GM12878 (cell line): ENCODE data around the gene UTP14A. TPM values are rescaled to one million over a fixed set of nuclear protein-coding genes. Genes with fewer than 3 reads are reported as not detected.

Experiments used
- ATAC-seq: fragments of 200-7000 bp; cut with Tn5 transposase; 3 replicates; pipeline ENCODE4 v1.9.1; 2020; ENCODE audit warnings: mild to moderate bottlenecking, moderate library complexity
- Bru-seq: library from RNA; stranded (reverse); fragments of 400-500 nt; gene quantifications from one replicate; lab custom pipeline; 2021; lab: Mats Ljungman, UMichigan
- BruChase-seq, 2 experiments: library from RNA; stranded (reverse); fragments of 400-500 nt; gene quantifications; one replicate each; lab custom pipeline; 2021; lab: Mats Ljungman, UMichigan
- BruUV-seq: library from RNA; stranded (reverse); fragments of 400-500 nt; replicated peaks from 2 replicates; lab custom pipeline; 2021; lab: Mats Ljungman, UMichigan
- CTCF ChIA-PET: fragments of 300-600 bp; sonication (Branson Sonifier 250); formaldehyde crosslinking; extraction: SDS; loops from one replicate; lab custom pipeline; 2021; ENCODE audit warnings: inconsistent platforms; lab: Yijun Ruan, JAX
- POLR2A ChIA-PET: fragments of 350-600 bp; formaldehyde crosslinking; extraction: SDS; loops from one replicate; lab custom pipeline; 2021; ENCODE audit warnings: inconsistent platforms; lab: Charles Lee
- RAD21 ChIA-PET: fragments of 300-600 bp; sonication (Branson Sonifier 250); formaldehyde crosslinking; loops from one replicate; lab custom pipeline; 2023; ENCODE audit warnings: antibody characterized with exemption; ENCODE audit not compliant: unreplicated experiment; lab: Charles Lee
- SMC1A ChIA-PET: fragments of 300-600 bp; sonication (Branson Sonifier 250); formaldehyde crosslinking; loops from one replicate; lab custom pipeline; 2023; ENCODE audit not compliant: unreplicated experiment, uncharacterized antibody; lab: Charles Lee
- DNase-seq: peaks from one replicate; pipeline ENCODE4 v3.0.0-alpha.2; 2011; ENCODE audit warnings: low read depth, low spot score
- FAIRE-seq: peaks from 3 replicates; lab custom pipeline; 2011; peaks lifted over from hg19 to GRCh38; lab: Jason Lieb, UNC
- H2AFZ ChIP-seq: 2 replicates; pipeline ENCODE4 v1.6.0; 2011; ENCODE audit warnings: low read depth, low read length, control low read depth; ENCODE audit not compliant: control insufficient read depth
- H3K27ac ChIP-seq: 2 replicates; pipeline ENCODE4 v1.5.1; 2011; ENCODE audit warnings: control low read depth; ENCODE audit not compliant: control insufficient read depth, insufficient read depth
- H3K27me3 ChIP-seq, 2 experiments: replicated peaks in 1 of 2; 2 replicates each; pipeline versions ENCODE4 v1.6.0 to v1.6.1; 2011; ENCODE audit warnings: low read length in 1 of 2; ENCODE audit not compliant: control insufficient read depth in 2 of 2, insufficient read depth in 2 of 2
- H3K36me3 ChIP-seq, 2 experiments: 2 replicates each; pipeline ENCODE4 v1.5.1; 2011; ENCODE audit warnings: low read length in 1 of 2; ENCODE audit not compliant: control insufficient read depth in 2 of 2, insufficient read depth in 2 of 2
- H3K4me1 ChIP-seq: 2 replicates; pipeline ENCODE4 v1.6.1; 2011; ENCODE audit warnings: mild to moderate bottlenecking, low read length, moderate library complexity, mixed read lengths; ENCODE audit not compliant: control insufficient read depth, insufficient read depth
- H3K4me2 ChIP-seq: 2 replicates; pipeline ENCODE4 v1.6.0; 2011; ENCODE audit warnings: control low read depth; ENCODE audit not compliant: control insufficient read depth, insufficient read depth
- H3K4me3 ChIP-seq: fragments of 200-600 bp; sonication (generic); 2 replicates; pipeline ENCODE4 v1.5.1; 2016
- H3K79me2 ChIP-seq: 2 replicates; pipeline ENCODE4 v1.6.0; 2011; ENCODE audit warnings: low read length; ENCODE audit not compliant: control insufficient read depth, insufficient read depth
- H3K9ac ChIP-seq: 2 replicates; pipeline ENCODE4 v1.8.0; 2011; ENCODE audit warnings: low read length, control low read depth, mixed read lengths; ENCODE audit not compliant: control insufficient read depth, insufficient read depth
- H3K9me3 ChIP-seq: replicated peaks from 3 replicates; pipeline ENCODE4 v1.5.1; 2011; ENCODE audit warnings: mild to moderate bottlenecking, low read length; ENCODE audit not compliant: control insufficient read depth, insufficient read depth
- H4K20me1 ChIP-seq: 2 replicates; pipeline ENCODE4 v1.6.0; 2011; ENCODE audit not compliant: control insufficient read depth, insufficient read depth
- BMI1 ChIP-seq: fragments of 450-650 bp; IDR thresholded peaks from 2 replicates; pipeline ENCODE4 v1.6.1; 2016; ENCODE audit warnings: mild to moderate bottlenecking, moderate library complexity, borderline replicate concordance
- EP300 ChIP-seq, 2 experiments: fragments of 150-350 bp in 1 of 2; IDR thresholded peaks; 2 replicates each; pipeline ENCODE4 v1.6.1; 2011 to 2012; ENCODE audit warnings: low read depth in 2 of 2, low read length in 2 of 2, borderline replicate concordance in 1 of 2, improper control_type of control experiment in 1 of 2, inconsistent platforms in 1 of 2; ENCODE audit not compliant: control insufficient read depth in 1 of 2
- FOS ChIP-seq: IDR thresholded peaks from 3 replicates; pipeline ENCODE4 v1.6.1; 2011; ENCODE audit warnings: borderline replicate concordance; ENCODE audit not compliant: insufficient read length; ENCODE audit errors: extremely low read depth
- IRF5 ChIP-seq: fragments of 450-650 bp; IDR thresholded peaks from 2 replicates; pipeline ENCODE4 v1.6.1; 2017; ENCODE audit warnings: borderline replicate concordance
- KAT2A ChIP-seq: conservative IDR thresholded peaks from 2 replicates; pipeline ENCODE4 v1.6.1; 2011; ENCODE audit warnings: low read depth, low read length; ENCODE audit not compliant: control insufficient read depth
- PAX5 ChIP-seq: IDR thresholded peaks from 2 replicates; pipeline ENCODE4 v1.6.1; 2011; ENCODE audit warnings: low read depth, low read length, borderline replicate concordance
- POLR2AphosphoS2 ChIP-seq: IDR thresholded peaks from 2 replicates; pipeline ENCODE4 v1.6.1; 2011; ENCODE audit warnings: low read depth, mild to moderate bottlenecking, low read length, improper control_type of control experiment, moderate library complexity
- POLR2AphosphoS5 ChIP-seq: IDR thresholded peaks from 2 replicates; pipeline ENCODE4 v1.6.1; 2011; ENCODE audit warnings: mild to moderate bottlenecking, low read length, inconsistent platforms
- SUPT20H ChIP-seq: IDR thresholded peaks from 2 replicates; pipeline ENCODE4 v1.6.1; 2011; ENCODE audit warnings: low read depth, mild to moderate bottlenecking, low read length, moderate library complexity, borderline replicate concordance; ENCODE audit not compliant: control insufficient read depth
- ZBTB40 ChIP-seq: fragments of 450-650 bp; IDR thresholded peaks from 2 replicates; pipeline ENCODE4 v1.6.1; 2016; ENCODE audit warnings: mild to moderate bottlenecking, moderate library complexity, borderline replicate concordance
- ZNF274 ChIP-seq: IDR thresholded peaks from one replicate; pipeline ENCODE4 v1.8.0; 2011; ENCODE audit not compliant: insufficient read length, insufficient read depth
- WGBS: methylation state at CpG from one replicate; pipeline ENCODE4 v1.1.6; 2016; ENCODE audit warnings: low lambda C conversion rate; ENCODE audit not compliant: insufficient replicate concordance, insufficient coverage; ENCODE audit errors: missing lambda C conversion rate; 5-methylcytosine and 5-hydroxymethylcytosine counted together
- in situ Hi-C: fragments of 300-500 bp; cut with MboI; formaldehyde crosslinking; loops from 9 replicates; pipeline ENCODE4 v1.14.3; 2018; ENCODE audit warnings: mixed read lengths
- intact Hi-C: fragments of 100-400 bp; cut with micrococcal nuclease; formaldehyde crosslinking; loops from one replicate; pipeline ENCODE4 v1.14.2; 2022; ENCODE audit not compliant: unreplicated experiment
- long read RNA-seq, 2 experiments: library from polyadenylated mRNA; unstranded; transcript quantifications; one replicate each; pipeline ENCODE4 v2.0.0, GENCODE V29; 2019 to 2020
- polyA minus RNA-seq, 3 experiments: library from RNA; depleted of rRNA, polyadenylated mRNA; stranded (reverse); fragments of >200 nt; gene quantifications; 2 replicates each; pipeline ENCODE4 v1.2.3, GENCODE V29; 2011
- polyA plus RNA-seq, 11 experiments: library from polyadenylated mRNA; depleted of rRNA in 4 of 11; unstranded in 6 of 11; stranded (reverse) in 5 of 11; fragments of >200 nt; fragmentation: Nextera tagmentation in 4 of 11; fragmentation: Illumina TruSeq in 1 of 11; extraction: Ambion mirVana in 4 of 11; extraction: Trizol in 1 of 11; gene quantifications; 1 replicate in 1 of 11; 2 replicates in 10 of 11; pipeline versions ENCODE4 v1.2.1 to v1.2.3, GENCODE V29; 2011 to 2016; ENCODE audit warnings: inconsistent platforms in 2 of 11, missing spikeins in 2 of 11, low read depth in 1 of 11
- total RNA-seq, 4 experiments: library from RNA; depleted of rRNA in 3 of 4; stranded (reverse); fragments of >200 nt in 3 of 4; fragmentation: Illumina TruSeq in 1 of 4; extraction: Trizol in 1 of 4; gene quantifications; 2 replicates each; pipeline versions ENCODE4 v1.2.1 to v1.2.3, GENCODE V29; 2013 to 2021

UTP14A gene
- total RNA-seq (2013; cell fraction: nucleolus; rRNA removed): 13.8 and 16.3 TPM in 2 replicates
- total RNA-seq (2014; rRNA removed): 25.9 and 28.4 TPM in 2 replicates
- 44.7 and 46.7 TPM in 2 replicates for total RNA-seq (2014; rRNA removed; fragmentation: Illumina TruSeq; extraction: Trizol)
- total RNA-seq (2021): 31.5 and 32.5 TPM in 2 replicates
- 15.4 TPM for polyA plus RNA-seq (2011; ENCODE audit: low read depth)
- polyA plus RNA-seq (2011; rRNA removed): 23.2 and 29.7 TPM in 2 replicates
- polyA plus RNA-seq (2011; cell fraction: cytosol; rRNA removed): 12.5 and 13.6 TPM in 2 replicates
- polyA plus RNA-seq (2011; cell fraction: nucleus; rRNA removed): 13.5 and 20.6 TPM in 2 replicates
- polyA plus RNA-seq (2012): 15.7 and 21.1 TPM in 2 replicates
- 45.6 and 49.8 TPM in 2 replicates for polyA plus RNA-seq (2014; fragmentation: Illumina TruSeq; extraction: Trizol)
- polyA plus RNA-seq (2014; fragmentation: Nextera tagmentation; extraction: Ambion mirVana): 10 to 100 TPM; 16.9 to 25.4 TPM
- 26.4 and 30.4 TPM in 2 replicates for polyA plus RNA-seq (2014; rRNA removed)
- 10 to 100 TPM; 32.5 to 32.8 TPM for polyA plus RNA-seq (2016; fragmentation: Nextera tagmentation; extraction: Ambion mirVana)
- polyA minus RNA-seq (2011; rRNA and poly(A)+ RNA removed): 11.1 and 15.4 TPM in 2 replicates
- 8.2 and 8.3 TPM in 2 replicates for polyA minus RNA-seq (2011; cell fraction: cytosol; rRNA and poly(A)+ RNA removed)
- polyA minus RNA-seq (2011; cell fraction: nucleus; rRNA and poly(A)+ RNA removed): 2.2 and 5.6 TPM in 2 replicates
- percentile 77 among the genes with signal in this experiment for Bru-seq, nascent RNA
- percentile 76 among the genes with signal in this experiment for BruChase-seq, experiment 1, labeled RNA remaining after a 6-hour chase
- BruChase-seq, experiment 2, labeled RNA remaining after a 2-hour chase: percentile 78 among the genes with signal in this experiment
- long read RNA-seq, experiment 1, transcript UTP14A-201 (15 exons, 2,488 nt): major isoform, 32 of 48 reads
- long read RNA-seq, experiment 1, partial matches to known transcripts: 10 of 48 reads
- long read RNA-seq, experiment 1, other reads (novel, unspliced or antisense): 6 of 48 reads
- long read RNA-seq, experiment 2, transcript UTP14A-201 (15 exons, 2,488 nt): major isoform, 93 of 173 reads
- long read RNA-seq, experiment 2, partial matches to known transcripts: 72 of 173 reads
- long read RNA-seq, experiment 2, other reads (novel, unspliced or antisense): 8 of 173 reads

GRCh38 chrX:129905787-129906580 is at the start of gene UTP14A:
Gene UTP14A, plus strand, starts transcription at chrX:129906164. Its CDS starts 47 bp downstream, at chrX:129906211.
- no peaks in the 10 kb centered on the region; the same call in 1 of the 2 replicates for H3K4me1 ChIP-seq
- H3K79me2 ChIP-seq: peaks cover 13% of the 10 kb centered on the region
- ChIA-PET RAD21 (interaction anchor here (0.5 to 1.6 kb wide), 4 partner anchors 62 to 305 kb away, joined by 3 to 7 read pairs (median 3); partner anchors contain the start of gene ZDHHC9), SMC1A (interaction anchor here (0.8 to 1.4 kb wide), 7 partner anchors 10 to 297 kb away, joined by 3 to 5 read pairs (median 4); no protein-coding TSS in a partner anchor), CTCF (interaction anchor here (0.8 to 2.5 kb wide), 11 partner anchors 10 to 305 kb away, joined by 3 to 12 read pairs (median 3); no protein-coding TSS in a partner anchor), POLR2A (interaction anchor here (0.8 to 1.5 kb wide), 4 partner anchors 10 to 302 kb away, joined by 3 to 9 read pairs (median 3); no protein-coding TSS in a partner anchor)
- H3K27ac ChIP-seq: peak within 1 kb of the TSS; percentile 35; the same call in 1 of the 2 replicates
- H2AFZ ChIP-seq: peak within 1 kb of the TSS; percentile 62
- peak within 1 kb of the TSS; percentile 84 for H3K4me3 ChIP-seq
- ATAC-seq: peak; percentile 98
- peak within 1 kb of the TSS; percentile 65 for H3K9ac ChIP-seq
- 0 out of 4 replicates have a peak, but pooled peaks cover 0 to 3% of the 10 kb centered on the region in 2 experiments for H3K36me3 ChIP-seq
- peak; percentile 68 for DNase-seq
- H4K20me1 ChIP-seq: no peaks in the 10 kb centered on the region
- no peaks in the 10 kb centered on the region for H3K9me3 ChIP-seq
- FAIRE-seq: peak; percentile 52
- H3K4me2 ChIP-seq: peak within 1 kb of the TSS; percentile 50
- BruUV-seq: TSS peak; percentile 84
- 38% methylated on average over 48 of the region's 53 CpGs for WGBS
- no peaks in the 10 kb centered on the region for H3K27me3 ChIP-seq
- intact Hi-C loops: loop anchor here (5.0 kb wide), 2 partner anchors 116 to 299 kb away; no protein-coding TSS in a partner anchor
- in situ Hi-C loops: no loop called here
- TF ChIP-seq ZBTB40 (peak; percentile 86), POLR2AphosphoS2 (no peak), IRF5 (no peak), EP300 (IDR thresholded peaks at IDR 0.05; ENCODE audit: borderline replicate concordance in 1 of 2, control insufficient read depth in 1 of 2, low read depth in 2 of 2, low read length in 2 of 2) (no peak), KAT2A (no peak), ZNF274 (no peak), BMI1 (no peak), POLR2AphosphoS5 (peak; percentile 86), SUPT20H (no peak), PAX5 (no peak), FOS (no peak)
